Activated T-helper 1 cell treated with anti-CD3 and anti-CD28 coated beads, Interleukin-12 subunit alpha, Interleukin-12 subunit beta, Interleukin-2, Interleukin-4 antibody, amounts not matched to agents 30 ng/mL and 10 ng/mL and 1 ng/mL, durations not matched to agents 14 hours and 24 hours and 36 hours (primary cell): ENCODE data around the gene RAB40C. TPM values are rescaled to one million over a fixed set of nuclear protein-coding genes. Genes with fewer than 3 reads are reported as not detected.

Source experiments
- DNase-seq: peaks from one replicate; pipeline ENCODE4 v3.0.0; 2021; ENCODE audit warnings: low spot score
- H3K27ac Mint-ChIP-seq: one replicate; pipeline ENCODE4 v1.8.0; 2021; ENCODE audit warnings: mild to moderate bottlenecking, mixed read lengths
- H3K27me3 Mint-ChIP-seq: one replicate; pipeline ENCODE4 v1.8.0; 2022; ENCODE audit warnings: mild to moderate bottlenecking, moderate library complexity, mixed read lengths; ENCODE audit not compliant: insufficient read depth
- H3K36me3 Mint-ChIP-seq: one replicate; pipeline ENCODE4 v1.8.0; 2021; ENCODE audit warnings: low read depth, mixed read lengths
- H3K4me1 Mint-ChIP-seq: one replicate; pipeline ENCODE4 v1.8.0; 2021; ENCODE audit warnings: low read depth, mixed read lengths
- H3K4me3 Mint-ChIP-seq: one replicate; pipeline ENCODE4 v1.8.0; 2021; ENCODE audit warnings: mild to moderate bottlenecking, moderate library complexity, mixed read lengths
- H3K9me3 Mint-ChIP-seq: one replicate; pipeline ENCODE4 v1.8.0; 2021; ENCODE audit warnings: mixed read lengths
- intact Hi-C: fragments of 100-400 bp; cut with micrococcal nuclease; formaldehyde crosslinking; loops from one replicate; pipeline ENCODE4 v1.15.1; 2024
- total RNA-seq: library from RNA; stranded (reverse); gene quantifications from 2 replicates; pipeline ENCODE4 v1.2.3, GENCODE V29; 2022

The RAB40C gene
- total RNA-seq, 1 donor from 2014 or later: 15.2 TPM

GRCh38 chr16:554640-555365 is 35.1 kb upstream of the RAB40C start:
- Mint-ChIP-seq H3K4me3 (no peak overlapping the region), H3K36me3 (no peaks in the 10 kb centered on the region), H3K27ac (no peak overlapping the region)

GRCh38 chr16:555528-556473 is 34.1 kb upstream of the RAB40C start:
- DNase-seq: no peak
- Mint-ChIP-seq H3K27me3 (peaks cover 4% of the 10 kb centered on the region), H3K4me1 (no peaks in the 10 kb centered on the region), H3K27ac (no peak overlapping the region), H3K4me3 (no peak overlapping the region), H3K36me3 (no peaks in the 10 kb centered on the region), H3K9me3 (no peaks in the 10 kb centered on the region)
- intact Hi-C loops: no loop called here

More at GRCh38 chr16:554640-555365, 35.1 kb upstream of the RAB40C start:
- no peak for DNase-seq
- Mint-ChIP-seq H3K27me3 (peaks cover 4% of the 10 kb centered on the region), H3K9me3 (no peaks in the 10 kb centered on the region), H3K4me1 (no peaks in the 10 kb centered on the region)
- intact Hi-C loops: no loop called here

GRCh38 chr16:556474-557173 is 33.2 kb upstream of the RAB40C start:
- peaks cover 5% of the 10 kb centered on the region for H3K27me3 Mint-ChIP-seq
- no peak overlapping the region for H3K27ac Mint-ChIP-seq
- H3K4me3 Mint-ChIP-seq: no peak overlapping the region
- no peaks in the 10 kb centered on the region for H3K36me3 Mint-ChIP-seq
- no peaks in the 10 kb centered on the region for H3K9me3 Mint-ChIP-seq
- no peak for DNase-seq
- H3K4me1 Mint-ChIP-seq: no peaks in the 10 kb centered on the region
- intact Hi-C loops: no loop called here

- DNase-seq: no peak
- no peaks in the 10 kb centered on the region for H3K36me3 Mint-ChIP-seq
- no peak overlapping the region for H3K27ac Mint-ChIP-seq
- H3K27me3 Mint-ChIP-seq: peaks cover 10% of the 10 kb centered on the region
- H3K4me3 Mint-ChIP-seq: no peak overlapping the region
- intact Hi-C loops: no loop called here
- H3K4me1 Mint-ChIP-seq: no peaks in the 10 kb centered on the region
- H3K9me3 Mint-ChIP-seq: no peaks in the 10 kb centered on the region
These were observed 32.2 kb upstream of the RAB40C start for GRCh38 chr16:557463-558297.

GRCh38 chr16:558298-559020 is 31.4 kb upstream of the RAB40C start:
- peaks cover 10% of the 10 kb centered on the region for H3K27me3 Mint-ChIP-seq
- no peak overlapping the region for H3K4me3 Mint-ChIP-seq
- H3K9me3 Mint-ChIP-seq: no peaks in the 10 kb centered on the region
- no peak for DNase-seq
- no peak overlapping the region for H3K27ac Mint-ChIP-seq
- no peaks in the 10 kb centered on the region for H3K36me3 Mint-ChIP-seq
- intact Hi-C loops: no loop called here
- no peaks in the 10 kb centered on the region for H3K4me1 Mint-ChIP-seq

- Mint-ChIP-seq H3K4me3 (no peak overlapping the region), H3K27me3 (peaks cover 10% of the 10 kb centered on the region), H3K4me1 (no peaks in the 10 kb centered on the region), H3K27ac (no peak overlapping the region), H3K9me3 (no peaks in the 10 kb centered on the region), H3K36me3 (no peaks in the 10 kb centered on the region)
- no peak for DNase-seq
- intact Hi-C loops: no loop called here
These were observed 30.9 kb upstream of the RAB40C start for GRCh38 chr16:559021-559380.

GRCh38 chr16:559411-560203 is 30.3 kb upstream of the RAB40C start:
- Mint-ChIP-seq H3K27ac (no peak overlapping the region), H3K27me3 (peaks cover 10% of the 10 kb centered on the region), H3K4me3 (no peak overlapping the region), H3K4me1 (no peaks in the 10 kb centered on the region), H3K36me3 (no peaks in the 10 kb centered on the region), H3K9me3 (no peaks in the 10 kb centered on the region)
- intact Hi-C loops: no loop called here
- DNase-seq: no peak

GRCh38 chr16:560204-560700 is 29.6 kb upstream of the RAB40C start, which contains the start of gene PRR35:
TSS of gene PRR35 (plus strand) at chr16:560394. CDS start at chr16:563295, 2,901 bp downstream.
- H3K27ac Mint-ChIP-seq: no peak within 1 kb of the TSS
- DNase-seq: no peak
- H3K4me1 Mint-ChIP-seq: no peaks in the 10 kb centered on the region
- peaks cover 10% of the 10 kb centered on the region for H3K27me3 Mint-ChIP-seq
- intact Hi-C loops: no loop called here
- no peak within 1 kb of the TSS for H3K4me3 Mint-ChIP-seq
- no peaks in the 10 kb centered on the region for H3K9me3 Mint-ChIP-seq
- no peaks in the 10 kb centered on the region for H3K36me3 Mint-ChIP-seq

GRCh38 chr16:560701-561412 is 29.0 kb upstream of the RAB40C start:
- Mint-ChIP-seq H3K36me3 (no peaks in the 10 kb centered on the region), H3K4me1 (no peaks in the 10 kb centered on the region), H3K4me3 (no peak overlapping the region), H3K27me3 (peaks cover 10% of the 10 kb centered on the region), H3K9me3 (no peaks in the 10 kb centered on the region), H3K27ac (no peak overlapping the region)
- intact Hi-C loops: no loop called here
- DNase-seq: no peak

GRCh38 chr16:561413-561794 is 28.5 kb upstream of the RAB40C start:
- no peak for DNase-seq
- intact Hi-C loops: no loop called here
- H3K4me1 Mint-ChIP-seq: no peaks in the 10 kb centered on the region
- H3K27ac Mint-ChIP-seq: no peak overlapping the region
- H3K4me3 Mint-ChIP-seq: no peak overlapping the region
- H3K9me3 Mint-ChIP-seq: no peaks in the 10 kb centered on the region
- peaks cover 10% of the 10 kb centered on the region for H3K27me3 Mint-ChIP-seq
- H3K36me3 Mint-ChIP-seq: no peaks in the 10 kb centered on the region
